ENCODE results near the gene PPP1R15B.

PPP1R15B gene

GRCh38 chr1:204420039-204421004, 8.7 kb upstream of the PPP1R15B start:
- peak overlapping the region; percentile 33 for H3K27ac Mint-ChIP-seq
- ATAC-seq (ENCODE audit: low read depth) = no peak
- no peaks in the 10 kb centered on the region for H3K9me3 Mint-ChIP-seq
- no peak for DNase-seq (ENCODE audit: low spot score in 2 of 2)
- H3K4me1 Mint-ChIP-seq = peaks cover 24% of the 10 kb centered on the region
- H3K27me3 Mint-ChIP-seq = no peaks in the 10 kb centered on the region
- H3K36me3 Mint-ChIP-seq = peaks cover 4% of the 10 kb centered on the region
- no peak overlapping the region for H3K4me3 Mint-ChIP-seq

DNA sequence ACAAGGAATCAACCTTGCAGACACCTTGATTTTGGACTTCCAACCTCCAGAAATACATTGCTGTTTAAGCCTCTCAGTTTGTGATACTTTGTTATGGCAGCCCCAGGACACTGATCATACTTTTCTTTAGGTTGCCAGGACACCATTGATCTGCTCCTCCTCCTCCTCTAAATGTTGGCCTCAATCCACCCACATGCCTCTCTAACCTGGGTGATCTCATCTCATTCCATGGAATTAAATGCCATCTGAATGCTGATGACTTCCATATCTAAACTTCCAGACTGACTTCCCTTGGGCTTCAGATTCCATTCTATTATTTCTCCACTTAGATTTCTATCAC, 7.4 kb upstream of the PPP1R15B start:
- no peak for ATAC-seq (ENCODE audit: low read depth)
- Mint-ChIP-seq H3K4me1 (peaks cover 27% of the 10 kb centered on the region), H3K9me3 (no peaks in the 10 kb centered on the region), H3K27me3 (no peaks in the 10 kb centered on the region), H3K4me3 (no peak overlapping the region), H3K36me3 (peaks cover 2% of the 10 kb centered on the region), H3K27ac (peak overlapping the region; percentile 60)
- DNase-seq (ENCODE audit: low spot score in 2 of 2) = no peak

- no peak for DNase-seq (ENCODE audit: low spot score in 2 of 2)
- peak; percentile 97 for ATAC-seq (ENCODE audit: low read depth)
- Mint-ChIP-seq H3K36me3 (peaks cover 2% of the 10 kb centered on the region), H3K4me1 (peaks cover 27% of the 10 kb centered on the region), H3K27me3 (no peaks in the 10 kb centered on the region), H3K4me3 (no peak overlapping the region), H3K9me3 (no peaks in the 10 kb centered on the region), H3K27ac (peak overlapping the region; percentile 64)
These were observed 6.8 kb upstream of the PPP1R15B start for GRCh38 chr1:204418174-204419063.

GRCh38 chr1:204417074-204417997, 5.7 kb upstream of the PPP1R15B start:
- H3K27ac Mint-ChIP-seq = peak overlapping the region; percentile 24
- H3K27me3 Mint-ChIP-seq = no peaks in the 10 kb centered on the region
- H3K36me3 Mint-ChIP-seq = peaks cover 2% of the 10 kb centered on the region
- ATAC-seq (ENCODE audit: low read depth) = no peak
- no peak overlapping the region for H3K4me3 Mint-ChIP-seq
- no peaks in the 10 kb centered on the region for H3K9me3 Mint-ChIP-seq
- no peak for DNase-seq (ENCODE audit: low spot score in 2 of 2)
- peaks cover 30% of the 10 kb centered on the region for H3K4me1 Mint-ChIP-seq

DNA sequence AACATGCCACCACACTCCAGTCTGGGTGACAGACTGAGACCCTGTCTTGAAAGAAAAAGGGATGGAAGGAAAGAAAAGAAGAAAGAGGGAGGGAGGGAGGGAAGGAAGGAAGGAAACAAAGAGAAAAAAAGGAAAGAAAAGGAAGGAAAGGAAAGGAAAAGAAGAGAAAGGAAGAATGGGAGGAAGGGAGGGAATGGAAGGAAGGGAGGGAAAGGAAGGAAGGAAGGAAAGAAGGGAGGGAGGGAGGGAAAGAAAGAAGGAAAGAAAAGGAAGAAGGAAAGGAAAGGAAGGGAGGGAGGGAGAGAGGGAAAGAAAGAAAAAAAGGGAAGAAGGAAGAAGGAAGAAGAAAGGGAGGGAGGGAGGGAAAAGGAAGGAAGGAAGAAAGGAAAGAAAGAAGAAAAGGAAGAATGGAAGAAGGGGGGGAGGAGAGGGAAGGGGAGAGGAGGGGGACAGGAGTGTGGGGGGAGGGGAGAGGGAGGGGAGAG, 5.0 kb upstream of the PPP1R15B start:
- DNase-seq (ENCODE audit: low spot score in 2 of 2) (no peak), ATAC-seq (ENCODE audit: low read depth) (no peak)
- Mint-ChIP-seq H3K36me3 (peaks cover 2% of the 10 kb centered on the region), H3K4me3 (no peak overlapping the region), H3K9me3 (no peaks in the 10 kb centered on the region), H3K27me3 (no peaks in the 10 kb centered on the region), H3K4me1 (peaks cover 30% of the 10 kb centered on the region), H3K27ac (no peak overlapping the region)

- no peaks in the 10 kb centered on the region for H3K27me3 Mint-ChIP-seq
- peaks cover 31% of the 10 kb centered on the region for H3K4me1 Mint-ChIP-seq
- no peak for ATAC-seq (ENCODE audit: low read depth)
- no peak overlapping the region for H3K27ac Mint-ChIP-seq
- no peaks in the 10 kb centered on the region for H3K9me3 Mint-ChIP-seq
- peaks cover under 1% of the 10 kb centered on the region for H3K36me3 Mint-ChIP-seq
- DNase-seq (ENCODE audit: low spot score in 2 of 2) = no peak
- no peak overlapping the region for H3K4me3 Mint-ChIP-seq
These were observed 3.7 kb upstream of the PPP1R15B start for GRCh38 chr1:204415351-204415750.

- no peak for DNase-seq (ENCODE audit: low spot score in 2 of 2)
- Mint-ChIP-seq H3K4me1 (peaks cover 30% of the 10 kb centered on the region), H3K27ac (peak overlapping the region; percentile 100), H3K9me3 (no peaks in the 10 kb centered on the region), H3K27me3 (no peaks in the 10 kb centered on the region), H3K36me3 (peaks cover 5% of the 10 kb centered on the region), H3K4me3 (no peak overlapping the region)
- no peak for ATAC-seq (ENCODE audit: low read depth)
These were observed 2.4 kb upstream of the PPP1R15B start for GRCh38 chr1:204414016-204414415.

DNA sequence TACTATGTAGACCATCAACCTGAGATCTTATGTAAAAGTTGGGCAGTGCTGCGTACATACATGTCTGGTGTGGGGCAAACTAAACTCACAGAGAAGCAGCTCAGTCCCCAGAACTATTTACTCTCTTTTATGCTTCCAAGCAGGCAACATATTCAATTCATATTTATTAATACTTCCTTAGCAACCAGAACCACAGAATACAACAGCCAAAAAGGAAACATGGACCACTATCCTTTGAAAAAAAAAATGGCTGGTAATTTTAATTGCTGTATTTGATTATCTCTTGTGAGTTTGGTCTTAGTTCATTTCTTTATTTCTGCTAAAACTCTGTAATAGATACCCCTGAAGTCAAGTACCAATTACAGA, 1.5 kb upstream of the PPP1R15B start:
- DNase-seq (ENCODE audit: low spot score in 2 of 2) = no peak
- Mint-ChIP-seq H3K27ac (peak overlapping the region; percentile 100), H3K36me3 (peaks cover 5% of the 10 kb centered on the region), H3K4me3 (peak overlapping the region; percentile 43), H3K27me3 (no peaks in the 10 kb centered on the region), H3K9me3 (no peaks in the 10 kb centered on the region), H3K4me1 (peaks cover 25% of the 10 kb centered on the region)
- no peak for ATAC-seq (ENCODE audit: low read depth)

GRCh38 chr1:204410688-204411450, 748 bp downstream of the PPP1R15B start:
- Mint-ChIP-seq H3K4me1 (peaks cover 21% of the 10 kb centered on the region), H3K36me3 (peaks cover 8% of the 10 kb centered on the region), H3K27me3 (no peaks in the 10 kb centered on the region), H3K27ac (peak overlapping the region; percentile 100), H3K9me3 (no peaks in the 10 kb centered on the region), H3K4me3 (peak overlapping the region; percentile 99)
- ATAC-seq (ENCODE audit: low read depth) (peak; percentile 9), DNase-seq (ENCODE audit: low spot score in 2 of 2) (no peak)

DNA sequence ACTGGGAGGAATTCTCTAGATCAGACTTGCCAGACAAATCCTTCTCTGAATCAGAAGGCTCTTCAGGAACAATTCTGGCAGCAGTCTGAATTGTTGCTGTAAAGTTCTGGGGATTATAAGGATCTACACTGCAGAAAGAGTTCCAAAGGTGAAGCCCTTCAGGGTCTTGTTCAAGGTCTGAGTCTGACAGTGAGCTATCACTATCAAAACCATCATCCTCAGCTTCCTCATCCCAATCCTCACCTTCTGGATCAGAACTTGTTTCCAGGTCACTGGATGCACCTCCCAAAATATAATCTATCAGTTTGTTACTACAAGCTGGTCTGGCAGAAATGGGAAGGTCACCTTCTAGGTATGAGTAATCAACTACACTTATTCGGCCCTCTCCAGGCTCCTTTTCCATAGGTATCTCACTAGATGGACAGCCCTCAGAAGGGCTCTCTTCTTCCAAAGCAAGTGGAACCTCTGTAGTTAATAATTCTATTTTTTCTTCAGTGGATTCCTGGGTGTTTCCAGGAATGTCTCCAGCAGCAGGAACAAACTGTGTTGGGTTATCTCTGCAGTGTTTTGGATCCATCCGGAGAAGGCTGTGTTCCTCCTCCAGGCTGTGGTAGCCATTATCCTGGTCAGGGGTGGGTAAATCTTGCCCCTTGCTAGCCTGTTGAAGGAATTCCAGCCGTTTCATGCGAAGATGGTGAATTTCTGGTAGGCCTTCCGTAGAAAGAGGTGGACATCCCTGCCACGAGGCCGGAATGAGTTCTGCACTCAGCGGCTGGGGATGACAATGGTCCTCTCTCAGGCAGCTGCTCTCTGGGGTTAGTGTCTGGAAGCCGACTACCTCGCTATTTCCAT, 1.6 kb downstream of the PPP1R15B start:
- H3K9me3 Mint-ChIP-seq = no peaks in the 10 kb centered on the region
- DNase-seq (ENCODE audit: low spot score in 2 of 2) (no peak), ATAC-seq (ENCODE audit: low read depth) (no peak)
- peaks cover 21% of the 10 kb centered on the region for H3K4me1 Mint-ChIP-seq
- peak overlapping the region; percentile 100 for H3K27ac Mint-ChIP-seq
- peak overlapping the region; percentile 99 for H3K4me3 Mint-ChIP-seq
- H3K36me3 Mint-ChIP-seq = peaks cover 8% of the 10 kb centered on the region
- no peaks in the 10 kb centered on the region for H3K27me3 Mint-ChIP-seq

DNA sequence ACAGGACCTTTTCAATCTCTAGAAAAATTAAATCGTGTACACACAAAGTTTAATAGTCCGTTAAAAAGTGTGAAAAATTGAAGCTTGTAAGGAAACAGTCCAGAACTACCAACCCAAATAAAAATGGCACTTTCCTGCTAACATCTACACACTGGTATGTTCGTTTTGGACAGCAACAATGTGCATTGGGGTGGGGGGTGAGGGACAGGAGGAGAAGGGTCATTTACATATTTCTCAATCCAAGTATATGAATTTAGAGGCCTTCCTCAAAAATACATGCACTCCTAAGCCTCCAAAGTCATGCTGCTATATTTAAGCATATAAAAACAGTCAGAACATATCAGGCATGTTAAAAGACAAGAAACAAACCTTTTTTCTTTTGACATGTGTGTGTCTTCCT, 2.5 kb downstream of the PPP1R15B start:
- Mint-ChIP-seq H3K9me3 (no peaks in the 10 kb centered on the region), H3K4me3 (peak overlapping the region; percentile 99), H3K4me1 (peaks cover 19% of the 10 kb centered on the region), H3K36me3 (peaks cover 10% of the 10 kb centered on the region), H3K27me3 (no peaks in the 10 kb centered on the region), H3K27ac (peak overlapping the region; percentile 68)
- no peak for ATAC-seq (ENCODE audit: low read depth)
- no peak for DNase-seq (ENCODE audit: low spot score in 2 of 2)

DNA sequence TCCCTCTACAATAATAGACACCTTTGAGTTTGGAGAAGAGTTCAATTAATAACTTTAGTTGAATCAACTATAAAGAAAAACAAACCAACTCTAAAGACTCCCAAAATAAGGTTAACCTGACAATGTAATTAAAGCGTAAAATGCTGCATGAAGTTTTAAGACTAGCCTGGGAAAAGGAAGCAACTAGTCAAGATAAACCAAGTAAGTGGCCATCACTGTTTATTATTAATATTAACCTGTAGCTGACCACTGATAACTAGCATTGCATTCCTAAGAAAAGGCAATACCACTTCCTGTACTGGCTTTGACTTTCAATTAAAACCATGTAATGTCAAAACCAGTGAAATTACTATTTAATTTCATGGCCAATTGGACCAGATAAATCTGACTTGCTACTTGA, 3.0 kb downstream of the PPP1R15B start:
- peaks cover 10% of the 10 kb centered on the region for H3K36me3 Mint-ChIP-seq
- no peaks in the 10 kb centered on the region for H3K9me3 Mint-ChIP-seq
- ATAC-seq (ENCODE audit: low read depth) = no peak
- H3K27ac Mint-ChIP-seq = peak overlapping the region; percentile 82
- peak overlapping the region; percentile 99 for H3K4me3 Mint-ChIP-seq
- peaks cover 18% of the 10 kb centered on the region for H3K4me1 Mint-ChIP-seq
- no peaks in the 10 kb centered on the region for H3K27me3 Mint-ChIP-seq
- no peak for DNase-seq (ENCODE audit: low spot score in 2 of 2)
